Caco-2 (cell line): Measurements from ENCODE around the gene CHD9NB. TPM values are rescaled to one million over a fixed set of nuclear protein-coding genes. Genes with fewer than 3 reads are reported as not detected.
A peak's percentile ranks its signal among the peaks of the same experiment; 100 is the strongest.

ENCODE experiments used
- Bru-seq: library from RNA; stranded (reverse); fragments of 400-500 nt; gene quantifications from one replicate; lab custom pipeline; 2021; lab: Mats Ljungman, UMichigan
- BruChase-seq, 2 experiments: library from RNA; stranded (reverse); fragments of 400-500 nt; gene quantifications; one replicate each; lab custom pipeline; 2021; lab: Mats Ljungman, UMichigan
- BruUV-seq: library from RNA; stranded (reverse); fragments of 400-500 nt; replicated peaks from 2 replicates; lab custom pipeline; 2021; lab: Mats Ljungman, UMichigan
- CTCF ChIA-PET: fragments of 300-600 bp; sonication (Branson Sonifier 250); formaldehyde crosslinking; loops from one replicate; lab custom pipeline; 2022; ENCODE audit warnings: antibody characterized with exemption; lab: Charles Lee
- POLR2A ChIA-PET: fragments of 300-600 bp; sonication (Branson Sonifier 250); formaldehyde crosslinking; loops from one replicate; lab custom pipeline; 2022; ENCODE audit warnings: antibody characterized with exemption; lab: Charles Lee
- DNase-seq, 2 experiments: peaks; one replicate each; pipeline versions ENCODE4 v3.0.0 to v3.0.0-alpha.2; 2020 to 2022
- H3K27me3 ChIP-seq: replicated peaks from 2 replicates; pipeline ENCODE4 v1.6.0; 2011; ENCODE audit warnings: low read length; ENCODE audit not compliant: control insufficient read depth, insufficient read depth
- H3K36me3 ChIP-seq: 2 replicates; pipeline ENCODE4 v1.5.1; 2011; ENCODE audit warnings: low read length; ENCODE audit not compliant: control insufficient read depth, insufficient read depth
- H3K4me1 ChIP-seq: fragments of 250-450 bp; sonication (Bioruptor Pico); 2 replicates; pipeline ENCODE4 v1.5.1; 2020; ENCODE audit warnings: mild to moderate bottlenecking
- H3K4me3 ChIP-seq: 2 replicates; pipeline ENCODE4 v1.5.1; 2011; ENCODE audit warnings: low read depth, mild to moderate bottlenecking, control low read depth, low read length
- H3K9me3 ChIP-seq: fragments of 250-450 bp; sonication (Bioruptor Pico); 2 replicates; pipeline ENCODE4 v1.5.1; 2020; ENCODE audit warnings: mild to moderate bottlenecking, moderate library complexity
- H3K27ac Mint-ChIP-seq: one replicate; pipeline ENCODE4 v1.8.0; 2022; ENCODE audit warnings: mixed read lengths; ENCODE audit not compliant: unreplicated experiment
- H3K27me3 Mint-ChIP-seq: one replicate; pipeline ENCODE4 v1.8.0; 2022; ENCODE audit warnings: mixed read lengths; ENCODE audit not compliant: insufficient read depth, unreplicated experiment
- H3K36me3 Mint-ChIP-seq: one replicate; pipeline ENCODE4 v1.8.0; 2022; ENCODE audit warnings: mild to moderate bottlenecking, mixed read lengths; ENCODE audit not compliant: insufficient read depth, unreplicated experiment
- H3K4me1 Mint-ChIP-seq: one replicate; pipeline ENCODE4 v1.8.0; 2022; ENCODE audit warnings: low read depth, mixed read lengths; ENCODE audit not compliant: unreplicated experiment
- H3K4me3 Mint-ChIP-seq: one replicate; pipeline ENCODE4 v1.8.0; 2022; ENCODE audit warnings: mild to moderate bottlenecking, moderate library complexity, mixed read lengths; ENCODE audit not compliant: unreplicated experiment
- H3K9me3 Mint-ChIP-seq: one replicate; pipeline ENCODE4 v1.8.0; 2022; ENCODE audit warnings: mixed read lengths; ENCODE audit not compliant: unreplicated experiment
- intact Hi-C: fragments of 100-400 bp; cut with micrococcal nuclease; formaldehyde crosslinking; loops from one replicate; pipeline ENCODE4 v1.10.0; 2022; ENCODE audit not compliant: unreplicated experiment
- long read RNA-seq: library from polyadenylated mRNA; stranded (forward); transcript quantifications from one replicate; pipeline ENCODE4 v2.0.0, GENCODE V29; 2022
- total RNA-seq: library from RNA; stranded (reverse); gene quantifications from 2 replicates; pipeline ENCODE4 v1.2.3, GENCODE V29; 2022
- TF ChIP-seq, protein P1 (sequence below), 2 experiments: fragments of 200-600 bp in 1 of 2; IDR thresholded peaks; 1 replicate in 1 of 2; 2 replicates in 1 of 2; pipeline versions ENCODE4 v1.5.1 to v1.8.0; 2011 to 2022; ENCODE audit warnings: antibody characterized with exemption in 1 of 2, control low read depth in 1 of 2, inconsistent platforms in 1 of 2, low read depth in 1 of 2, low read length in 1 of 2, mild to moderate bottlenecking in 1 of 2, moderate library complexity in 1 of 2; ENCODE audit not compliant: insufficient read depth in 1 of 2, severe bottlenecking in 1 of 2, unreplicated experiment in 1 of 2

CHD9NB gene
- not detected in 2 replicates for total RNA-seq
- Bru-seq, nascent RNA = percentile 29 among the genes with signal in this experiment
- percentile 17 among the genes with signal in this experiment for BruChase-seq, experiment 1, labeled RNA remaining after a 2-hour chase
- percentile 17 among the genes with signal in this experiment for BruChase-seq, experiment 2, labeled RNA remaining after a 6-hour chase
- long read RNA-seq = 0 reads

DNA sequence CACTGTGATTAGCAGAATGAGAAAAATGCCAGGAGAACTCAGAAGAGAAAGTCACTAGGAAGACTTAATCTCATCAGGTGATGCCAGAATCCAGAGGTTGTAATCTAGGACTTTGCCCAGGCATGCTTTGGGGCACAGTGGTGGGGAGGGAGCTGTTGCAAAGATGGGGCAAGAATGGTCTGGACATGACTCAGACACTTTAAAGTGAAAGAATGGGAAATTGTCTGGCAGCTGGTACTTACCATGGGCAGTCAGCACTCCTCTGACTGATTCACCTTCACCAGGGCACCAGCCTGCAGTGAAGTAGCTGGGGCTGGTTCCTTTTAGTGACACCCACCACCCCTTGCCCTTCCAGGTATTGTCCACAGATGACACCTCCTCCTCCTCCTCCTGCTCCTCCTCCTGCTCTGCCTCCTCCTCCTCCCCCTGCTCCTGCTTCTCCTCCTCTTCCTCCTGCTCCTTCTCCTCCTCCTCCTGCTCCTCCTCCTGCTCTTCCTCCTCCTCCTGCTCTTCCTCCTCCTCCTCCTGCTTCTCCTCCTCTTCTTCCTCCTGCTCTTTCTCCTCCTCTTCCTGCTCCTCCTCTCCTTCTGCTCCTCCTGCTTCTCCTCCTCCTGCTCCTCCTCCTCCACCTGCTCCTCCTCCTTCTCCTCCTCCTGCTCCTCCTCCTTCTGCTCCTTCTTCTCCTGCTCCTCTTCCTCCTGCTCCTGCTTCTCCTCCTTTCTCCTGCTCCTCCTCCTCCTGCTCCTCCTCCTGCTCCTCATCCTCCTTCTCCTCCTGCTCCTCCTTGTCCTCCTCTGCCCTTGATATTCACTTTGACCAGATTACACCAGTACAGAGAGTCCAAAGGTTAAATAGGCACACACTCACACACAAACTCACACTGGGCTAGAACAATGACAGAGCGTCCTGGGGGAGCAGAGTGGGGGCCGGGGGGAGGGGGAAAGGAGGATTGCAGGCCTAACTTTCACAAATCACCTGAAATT, at the start of gene CHD9NB:
Gene CHD9NB (minus strand): TSS at position 379 of the 983 bp plus-strand sequence. CDS start 8,739 bp downstream, outside the sequence.
- TF ChIP-seq, protein P1, sequence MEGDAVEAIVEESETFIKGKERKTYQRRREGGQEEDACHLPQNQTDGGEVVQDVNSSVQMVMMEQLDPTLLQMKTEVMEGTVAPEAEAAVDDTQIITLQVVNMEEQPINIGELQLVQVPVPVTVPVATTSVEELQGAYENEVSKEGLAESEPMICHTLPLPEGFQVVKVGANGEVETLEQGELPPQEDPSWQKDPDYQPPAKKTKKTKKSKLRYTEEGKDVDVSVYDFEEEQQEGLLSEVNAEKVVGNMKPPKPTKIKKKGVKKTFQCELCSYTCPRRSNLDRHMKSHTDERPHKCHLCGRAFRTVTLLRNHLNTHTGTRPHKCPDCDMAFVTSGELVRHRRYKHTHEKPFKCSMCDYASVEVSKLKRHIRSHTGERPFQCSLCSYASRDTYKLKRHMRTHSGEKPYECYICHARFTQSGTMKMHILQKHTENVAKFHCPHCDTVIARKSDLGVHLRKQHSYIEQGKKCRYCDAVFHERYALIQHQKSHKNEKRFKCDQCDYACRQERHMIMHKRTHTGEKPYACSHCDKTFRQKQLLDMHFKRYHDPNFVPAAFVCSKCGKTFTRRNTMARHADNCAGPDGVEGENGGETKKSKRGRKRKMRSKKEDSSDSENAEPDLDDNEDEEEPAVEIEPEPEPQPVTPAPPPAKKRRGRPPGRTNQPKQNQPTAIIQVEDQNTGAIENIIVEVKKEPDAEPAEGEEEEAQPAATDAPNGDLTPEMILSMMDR (IDR thresholded peaks at IDR 0.05; ENCODE audit: insufficient read depth in 1 of 2, low read depth in 1 of 2, low read length in 1 of 2, severe bottlenecking in 1 of 2, unreplicated experiment in 1 of 2) = no peak
- H3K4me3 Mint-ChIP-seq = peak within 1 kb of the TSS; percentile 42
- no peaks in the 10 kb centered on the region for H3K36me3 ChIP-seq
- H3K27ac Mint-ChIP-seq = no peak within 1 kb of the TSS
- peaks cover 20% of the 10 kb centered on the region for H3K4me1 Mint-ChIP-seq
- no peak within 1 kb of the TSS for H3K4me3 ChIP-seq
- DNase-seq = peak; percentile 62 to 74
- H3K27me3 Mint-ChIP-seq = no peaks in the 10 kb centered on the region
- no peaks in the 10 kb centered on the region for H3K9me3 ChIP-seq
- BruUV-seq = no TSS peak
- no peaks in the 10 kb centered on the region for H3K27me3 ChIP-seq
- H3K4me1 ChIP-seq = peaks cover 11% of the 10 kb centered on the region; the same call in 1 of the 2 replicates
- peaks cover 6% of the 10 kb centered on the region for H3K36me3 Mint-ChIP-seq
- CTCF ChIA-PET = interaction anchor here (0.6 to 1.2 kb wide), 2 partner anchors 156 to 809 kb away, joined by 3 to 5 read pairs; no protein-coding TSS in a partner anchor
- H3K9me3 Mint-ChIP-seq = no peaks in the 10 kb centered on the region
- intact Hi-C loops = loop anchor here (10.0 kb wide), 1 partner anchor 382 kb away; the partner anchor contains the start of gene RBL2
- POLR2A ChIA-PET = no interaction called here

DNA sequence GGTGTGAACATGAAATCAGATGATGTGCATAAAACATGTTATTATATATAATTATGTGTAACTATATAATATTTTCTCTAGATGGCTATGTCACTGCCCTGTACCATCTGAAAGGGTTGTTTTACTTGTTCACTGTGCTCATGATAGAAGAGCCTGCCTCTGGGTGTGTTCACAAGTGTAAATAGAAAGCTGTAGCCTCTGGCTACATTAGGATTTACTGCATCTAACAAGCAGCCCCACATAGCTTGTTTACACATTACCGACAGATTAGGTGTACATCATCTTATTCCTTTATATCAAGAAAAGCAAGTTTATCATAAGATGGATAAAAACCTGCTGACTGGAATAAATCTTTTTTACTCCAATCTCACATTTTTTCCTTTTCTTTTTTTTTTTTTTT, 48.2 kb upstream of the CHD9NB start:
- DNase-seq = no peak
- H3K27me3 Mint-ChIP-seq = no peaks in the 10 kb centered on the region
- Histone ChIP-seq H3K36me3 (no peaks in the 10 kb centered on the region), H3K4me3 (no peak overlapping the region), H3K4me1 (peaks cover 31% of the 10 kb centered on the region), H3K27me3 (no peaks in the 10 kb centered on the region), H3K9me3 (no peaks in the 10 kb centered on the region)
- peaks cover 12% of the 10 kb centered on the region for H3K4me1 Mint-ChIP-seq
- no peak overlapping the region for H3K4me3 Mint-ChIP-seq
- POLR2A ChIA-PET = no interaction called here
- no peaks in the 10 kb centered on the region for H3K36me3 Mint-ChIP-seq
- H3K27ac Mint-ChIP-seq = no peak overlapping the region
- intact Hi-C loops = no loop called here
- no TSS peak for BruUV-seq
- no peaks in the 10 kb centered on the region for H3K9me3 Mint-ChIP-seq
- CTCF ChIA-PET = interaction anchor here (0.5 to 2.4 kb wide), 4 partner anchors 11 to 78 kb away, joined by 3 to 13 read pairs (median 4); partner anchors contain the start of gene CHD9
- TF ChIP-seq, protein P1 (IDR thresholded peaks at IDR 0.05; ENCODE audit: insufficient read depth in 1 of 2, low read depth in 1 of 2, low read length in 1 of 2, severe bottlenecking in 1 of 2, unreplicated experiment in 1 of 2) = no peak
